GM19240 (cell line): ENCODE measurements around the gene RPS3.
"Not testable (repeated sequence)": the region's sequence is repeated elsewhere in the genome, so short reads cannot be mapped to it uniquely, and the experiment has no call there.

Experiments used
- DNase-seq: peaks from one replicate; pipeline ENCODE4 v3.0.0; 2011; ENCODE audit warnings: low spot score; ENCODE audit not compliant: insufficient read length

RPS3 gene

GRCh38 chr11:75399344-75400145 lies at the start of gene RPS3:
Gene RPS3, plus strand, starts transcription at chr11:75399518. Its CDS starts 30 bp downstream, at chr11:75399548.
- DNase-seq = peak; percentile 90

GRCh38 chr11:75349521-75350116 lies 49.7 kb upstream of the RPS3 start:
- no peak for DNase-seq

- DNase-seq = no peak
These were observed 49.1 kb upstream of the RPS3 start for GRCh38 chr11:75350122-75350742.

- DNase-seq = no peak
These were observed 48.4 kb upstream of the RPS3 start for GRCh38 chr11:75350743-75351540.

GRCh38 chr11:75351541-75351790 lies 47.9 kb upstream of the RPS3 start, which contains the start of gene ARRB1:
Gene ARRB1, minus strand, starts transcription at chr11:75351661. Its CDS starts 54 bp downstream, at chr11:75351607.
- DNase-seq = no peak

- no peak for DNase-seq
These were observed 47.3 kb upstream of the RPS3 start for GRCh38 chr11:75351791-75352587.

- DNase-seq = no peak
These were observed 46.6 kb upstream of the RPS3 start for GRCh38 chr11:75352588-75353206.

- no peak for DNase-seq
These were observed 44.3 kb upstream of the RPS3 start for GRCh38 chr11:75355051-75355450.

- no peak for DNase-seq
These were observed 42.7 kb upstream of the RPS3 start for GRCh38 chr11:75356613-75357012.

- not testable (repeated sequence) for DNase-seq
These were observed 37.0 kb upstream of the RPS3 start for GRCh38 chr11:75362285-75362684.

GRCh38 chr11:75365711-75366181 lies 33.6 kb upstream of the RPS3 start:
- no peak for DNase-seq

- DNase-seq = not testable (repeated sequence)
These were observed 32.5 kb upstream of the RPS3 start for GRCh38 chr11:75366826-75367225.

GRCh38 chr11:75369560-75370255 lies 29.6 kb upstream of the RPS3 start:
- no peak for DNase-seq

- no peak for DNase-seq
These were observed 27.1 kb upstream of the RPS3 start for GRCh38 chr11:75371949-75372876.

- no peak for DNase-seq
These were observed 26.1 kb upstream of the RPS3 start for GRCh38 chr11:75373201-75373600.

- DNase-seq = no peak
These were observed 24.7 kb upstream of the RPS3 start for GRCh38 chr11:75374646-75375045.

GRCh38 chr11:75375626-75376025 lies 23.7 kb upstream of the RPS3 start:
- no peak for DNase-seq

- DNase-seq = no peak
These were observed 23.1 kb upstream of the RPS3 start for GRCh38 chr11:75376175-75376574.

- not testable (repeated sequence) for DNase-seq
These were observed 20.5 kb upstream of the RPS3 start for GRCh38 chr11:75378776-75379175.
